HG03045 (cell line): ENCODE measurements around the gene MALRD1.

ENCODE experiments used
- ATAC-seq: cut with Tn5 transposase; IDR thresholded peaks from one replicate; pipeline ENCODE4 v1.9.1; 2021; ENCODE audit warnings: mild to moderate bottlenecking, moderate library complexity; ENCODE audit not compliant: unreplicated experiment

Gene MALRD1

GRCh38 chr10:19629567-19629966, 581.0 kb downstream of the MALRD1 start:
- no peak for ATAC-seq

- no peak for ATAC-seq
These were observed 585.6 kb downstream of the MALRD1 start for GRCh38 chr10:19634163-19634562.

DNA sequence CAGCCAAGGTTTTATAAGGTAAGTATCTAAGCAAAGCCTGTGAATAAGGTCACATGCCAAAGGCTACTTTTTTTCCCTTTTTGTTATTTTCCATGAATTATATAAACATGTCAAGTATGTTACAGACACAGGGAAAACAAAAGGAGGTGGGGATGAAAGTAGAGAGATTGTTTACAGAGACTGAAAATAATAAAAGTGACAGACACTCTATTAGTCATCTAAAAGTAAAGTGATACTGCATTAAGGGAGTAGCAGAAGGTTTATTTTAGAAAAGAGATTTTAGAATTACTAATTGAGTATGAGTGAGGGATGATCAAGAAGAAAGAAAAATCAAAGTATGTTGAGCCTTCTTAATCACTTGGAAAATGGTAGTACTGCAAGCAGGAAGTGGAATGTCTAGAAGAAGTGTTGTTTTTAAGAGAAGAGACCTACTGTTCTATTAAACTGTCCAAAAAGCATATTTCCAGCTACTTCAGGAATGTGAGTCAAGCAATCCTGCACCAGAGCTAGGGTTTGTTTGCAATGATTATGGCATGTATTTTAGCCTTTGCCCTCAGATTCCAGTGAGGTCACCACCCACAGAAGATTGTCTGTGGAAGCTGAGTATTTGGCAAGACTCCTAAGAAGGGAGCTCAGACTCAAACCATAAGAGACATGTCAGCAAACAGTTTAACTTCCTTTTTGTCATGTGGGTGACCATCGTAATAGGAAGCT, 589.7 kb downstream of the MALRD1 start:
- ATAC-seq = no peak

GRCh38 chr10:19638896-19639233, 590.3 kb downstream of the MALRD1 start:
- ATAC-seq = no peak

GRCh38 chr10:19640566-19641263, 592.1 kb downstream of the MALRD1 start:
- no peak for ATAC-seq

- ATAC-seq = no peak
These were observed 602.9 kb downstream of the MALRD1 start for GRCh38 chr10:19651549-19651948.

- no peak for ATAC-seq
These were observed 604.1 kb downstream of the MALRD1 start for GRCh38 chr10:19652750-19653149.

GRCh38 chr10:19653931-19654330, 605.3 kb downstream of the MALRD1 start:
- ATAC-seq = no peak

GRCh38 chr10:19654576-19654975, 606.0 kb downstream of the MALRD1 start:
- ATAC-seq = no peak

GRCh38 chr10:19656420-19657042, 607.9 kb downstream of the MALRD1 start:
- ATAC-seq = no peak

DNA sequence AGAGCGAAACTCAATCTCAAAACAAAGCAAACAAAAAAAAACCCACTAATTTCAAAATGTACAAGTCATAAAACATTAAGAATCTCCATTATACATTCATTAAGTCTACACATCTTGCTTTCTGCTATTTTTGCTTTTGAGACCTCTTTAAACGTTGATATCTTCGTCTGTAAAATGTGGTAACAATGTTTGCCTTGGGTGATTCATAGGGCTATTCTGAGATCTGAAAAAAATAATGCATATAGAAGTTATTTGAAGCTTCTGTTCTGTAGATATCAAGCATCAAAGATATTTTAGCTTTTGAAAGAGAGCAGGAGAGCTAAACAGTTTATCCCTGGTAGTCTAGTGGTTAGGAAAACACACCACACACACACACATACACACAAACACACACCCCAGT, 609.5 kb downstream of the MALRD1 start:
- ATAC-seq = no peak

DNA sequence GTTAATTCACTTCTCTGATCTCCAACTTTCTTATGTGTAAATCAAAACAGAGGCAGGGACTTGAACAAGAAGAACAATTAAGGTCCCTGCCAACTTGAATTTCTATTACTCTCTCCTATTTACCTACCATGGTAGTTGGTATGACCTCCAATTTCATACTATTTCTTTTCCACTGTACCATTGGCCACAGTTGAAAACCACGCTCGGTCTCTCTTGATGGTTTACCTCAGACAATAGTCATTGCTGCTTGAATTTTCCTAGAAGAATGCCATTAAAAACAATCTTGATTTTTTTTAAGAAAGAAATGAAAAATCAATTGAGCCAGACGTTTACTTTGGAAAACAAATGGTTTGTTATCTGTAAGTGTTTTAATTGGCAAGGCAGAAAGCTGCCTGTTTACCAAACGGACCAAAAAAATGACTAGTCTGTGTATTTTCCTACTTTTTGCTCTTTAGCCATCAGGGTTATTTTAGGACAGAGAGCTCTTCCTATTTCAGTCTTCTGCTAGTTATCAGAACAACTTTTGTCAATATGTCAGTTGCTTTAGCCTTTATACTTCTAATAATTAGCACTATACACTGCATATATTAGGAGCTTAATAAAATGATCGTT, 610.1 kb downstream of the MALRD1 start:
- no peak for ATAC-seq

DNA sequence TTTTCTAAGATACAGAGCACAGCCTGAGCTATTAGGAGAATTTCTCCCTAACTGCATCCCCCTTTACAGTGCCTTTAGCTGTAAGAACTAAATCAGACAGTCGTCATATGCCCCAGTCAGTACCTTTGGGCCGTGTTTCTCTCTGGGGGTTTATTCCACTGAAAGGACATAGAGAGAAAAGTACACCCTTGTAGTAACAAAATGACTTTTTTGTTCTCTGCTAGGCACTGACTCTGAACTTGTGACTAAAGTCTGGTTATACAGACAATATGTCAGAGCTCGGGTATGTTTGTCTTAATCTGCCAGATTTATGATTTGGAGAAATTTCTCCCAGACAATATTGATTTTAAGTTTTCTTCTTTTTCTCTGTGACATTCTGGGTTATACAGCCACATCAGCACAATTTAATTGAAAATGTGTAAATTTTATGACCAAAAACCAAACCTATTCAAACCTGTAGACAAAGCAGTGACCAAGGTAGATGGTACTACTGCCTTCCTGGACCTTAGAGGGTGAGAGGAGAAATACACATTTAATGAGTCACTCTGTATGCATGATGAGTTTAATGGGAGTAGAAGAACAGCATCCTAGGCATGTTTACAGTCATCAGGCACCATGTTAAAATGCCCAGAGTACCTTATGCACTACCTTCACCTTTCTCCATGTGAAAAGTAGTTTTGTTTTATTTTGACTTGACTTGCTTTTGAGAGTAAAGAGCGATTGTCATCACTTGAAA, 611.5 kb downstream of the MALRD1 start:
- ATAC-seq = no peak

- no peak for ATAC-seq
These were observed 614.7 kb downstream of the MALRD1 start for GRCh38 chr10:19663344-19663743.

DNA sequence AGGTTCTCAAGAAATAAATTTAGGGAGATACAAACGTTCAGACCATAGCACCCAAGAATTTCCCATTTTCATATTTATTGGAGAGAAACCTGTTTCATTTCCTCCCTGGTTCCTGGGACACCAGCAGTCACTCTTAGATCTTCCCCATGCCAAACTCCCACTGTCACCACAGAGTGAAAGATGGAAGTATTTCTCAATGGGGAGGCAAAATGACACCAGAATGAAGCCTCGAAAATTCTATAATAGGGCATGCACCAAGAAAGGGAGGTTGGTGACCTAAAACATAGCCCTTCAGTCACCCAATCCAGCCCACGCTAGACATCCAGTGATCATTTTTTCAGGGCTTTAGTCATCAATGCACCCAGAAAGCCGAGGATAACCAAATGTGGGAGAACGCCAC, 619.5 kb downstream of the MALRD1 start:
- ATAC-seq = no peak

DNA sequence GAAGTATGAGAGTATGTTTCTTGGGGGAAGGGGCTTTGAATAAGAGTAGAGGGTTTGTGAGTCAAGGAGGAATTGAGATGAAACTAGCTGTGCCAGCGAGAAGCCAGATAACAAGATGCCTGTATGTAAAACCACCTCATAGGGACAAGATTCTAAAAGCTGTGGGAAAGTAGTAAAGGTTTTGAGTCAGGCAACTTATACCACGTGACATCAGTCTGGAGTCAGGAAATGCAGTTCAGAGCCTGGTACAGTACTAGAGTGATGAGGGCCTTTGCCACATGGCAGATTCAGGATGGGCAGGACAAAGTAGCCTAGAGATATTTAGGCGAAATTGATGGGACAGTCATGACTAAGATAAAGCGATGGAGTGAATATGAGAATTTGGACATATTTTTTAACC, 627.5 kb downstream of the MALRD1 start:
- no peak for ATAC-seq

DNA sequence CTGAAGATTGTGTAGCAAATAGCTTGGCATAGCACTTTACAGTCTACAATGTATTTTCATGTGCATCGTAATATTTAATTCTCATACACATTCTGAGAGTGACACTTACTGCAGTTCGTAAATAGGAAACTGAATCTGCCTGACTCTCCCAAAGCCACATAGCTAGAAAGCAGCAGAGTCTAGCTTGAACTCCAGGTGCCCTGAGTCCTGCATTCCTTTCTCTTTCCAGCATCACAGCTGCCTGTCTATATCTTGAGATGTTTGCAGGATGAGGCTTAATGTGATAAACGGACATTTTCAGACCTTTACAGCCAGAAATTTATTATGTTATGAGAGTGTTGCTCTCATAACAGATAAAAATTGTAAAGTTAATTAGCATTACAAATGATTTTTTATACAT, 634.8 kb downstream of the MALRD1 start:
- ATAC-seq = no peak

GRCh38 chr10:19683960-19684359, 635.4 kb downstream of the MALRD1 start:
- ATAC-seq = no peak

- no peak for ATAC-seq
These were observed 639.7 kb downstream of the MALRD1 start for GRCh38 chr10:19688344-19688743.

- no peak for ATAC-seq
These were observed 640.6 kb downstream of the MALRD1 start for GRCh38 chr10:19689231-19689630.

GRCh38 chr10:19699299-19699698, 650.7 kb downstream of the MALRD1 start:
- ATAC-seq = no peak
